PC-9 (cell line): Measurements from ENCODE around the gene ABL2. TPM values are rescaled to one million over a fixed set of nuclear protein-coding genes. Genes with fewer than 3 reads are reported as not detected.
A peak's percentile ranks its signal among the peaks of the same experiment; 100 is the strongest.

ENCODE experiments used
- BruUV-seq: library from RNA; stranded (reverse); fragments of 400-500 nt; replicated peaks from 2 replicates; lab custom pipeline; 2021; lab: Mats Ljungman, UMichigan
- CTCF ChIA-PET: fragments of 300-600 bp; sonication (Branson Sonifier 250); formaldehyde crosslinking; loops from one replicate; lab custom pipeline; 2022; ENCODE audit warnings: antibody characterized with exemption; lab: Charles Lee
- POLR2A ChIA-PET: fragments of 300-600 bp; sonication (Branson Sonifier 250); formaldehyde crosslinking; loops from one replicate; lab custom pipeline; 2022; ENCODE audit warnings: antibody characterized with exemption; ENCODE audit not compliant: unreplicated experiment; lab: Charles Lee
- DNase-seq, 2 experiments: peaks; one replicate each; pipeline versions ENCODE4 v3.0.0 to v3.0.0-alpha.2; 2015 to 2022; ENCODE audit warnings: mixed read lengths in 1 of 2
- H2AFZ ChIP-seq: fragments of 200-600 bp; sonication (generic); 2 replicates; pipeline ENCODE4 v1.8.1; 2017; ENCODE audit warnings: antibody characterized with exemption
- H3F3A ChIP-seq: fragments of 200-600 bp; sonication (generic); 2 replicates; pipeline ENCODE4 v1.8.1; 2017; ENCODE audit warnings: antibody characterized with exemption, mild to moderate bottlenecking, low read depth; ENCODE audit not compliant: insufficient read depth
- H3K27ac ChIP-seq: fragments of 200-600 bp; sonication (generic); 2 replicates; pipeline ENCODE4 v1.6.1; 2016; ENCODE audit warnings: mixed run types
- H3K27me3 ChIP-seq: fragments of 200-600 bp; sonication (generic); 2 replicates; pipeline ENCODE4 v1.6.1; 2016; ENCODE audit warnings: low read depth, mixed run types; ENCODE audit not compliant: insufficient read depth
- H3K36me3 ChIP-seq: fragments of 200-600 bp; sonication (generic); 2 replicates; pipeline ENCODE4 v1.6.1; 2016; ENCODE audit warnings: low read depth, mixed run types
- H3K4me1 ChIP-seq: fragments of 200-600 bp; sonication (generic); replicated peaks from 2 replicates; pipeline ENCODE4 v1.6.1; 2016; ENCODE audit warnings: mixed run types; ENCODE audit not compliant: insufficient read depth
- H3K4me2 ChIP-seq: fragments of 200-600 bp; sonication (generic); 2 replicates; pipeline ENCODE4 v1.6.1; 2017; ENCODE audit warnings: mixed run types
- H3K4me3 ChIP-seq: fragments of 200-600 bp; sonication (generic); 2 replicates; pipeline ENCODE4 v1.6.1; 2016; ENCODE audit warnings: mixed run types
- H3K79me2 ChIP-seq: fragments of 200-600 bp; sonication (generic); 2 replicates; pipeline ENCODE4 v1.6.1; 2017; ENCODE audit warnings: low read depth, mixed run types
- H3K9me2 ChIP-seq: fragments of 200-600 bp; sonication (generic); 2 replicates; pipeline ENCODE4 v1.8.1; 2017; ENCODE audit warnings: mild to moderate bottlenecking; ENCODE audit not compliant: insufficient read depth
- H3K9me3 ChIP-seq: fragments of 200-600 bp; sonication (generic); 2 replicates; pipeline ENCODE4 v1.8.1; 2016; ENCODE audit warnings: low read depth; ENCODE audit not compliant: insufficient read depth
- H4K20me1 ChIP-seq: fragments of 200-600 bp; sonication (generic); 2 replicates; pipeline ENCODE4 v1.8.1; 2017; ENCODE audit not compliant: insufficient read depth
- CTCF ChIP-seq: fragments of 200-600 bp; sonication (generic); conservative IDR thresholded peaks from 2 replicates; pipeline ENCODE4 v1.6.1; 2017; ENCODE audit warnings: mixed run types, antibody characterized with exemption, mild to moderate bottlenecking, moderate library complexity
- EZH2 ChIP-seq: fragments of 200-600 bp; sonication (generic); IDR thresholded peaks from 2 replicates; pipeline ENCODE4 v1.8.0; 2017; ENCODE audit warnings: antibody characterized with exemption, low read depth
- intact Hi-C: fragments of 100-400 bp; cut with micrococcal nuclease; formaldehyde crosslinking; loops from one replicate; pipeline ENCODE4 v1.10.0; 2022; ENCODE audit not compliant: unreplicated experiment
- total RNA-seq: library from RNA; stranded (reverse); gene quantifications from 2 replicates; pipeline ENCODE4 v1.2.3, GENCODE V29; 2021

Gene ABL2
- total RNA-seq, 1 experiment from 2014 or later, result 27.4 TPM

GRCh38 chr1:179156708-179157107, 72.8 kb downstream of the ABL2 start:
- Histone ChIP-seq H3K9me3 (no peaks in the 10 kb centered on the region), H3K4me2 (peak overlapping the region; percentile 50), H3K4me3 (no peak overlapping the region), H3K27me3 (no peaks in the 10 kb centered on the region), H3K79me2 (peaks cover 70% of the 10 kb centered on the region), H3K27ac (no peak overlapping the region; the same call in 1 of the 2 replicates), H2AFZ (no peak overlapping the region), H3K9me2 (no peaks in the 10 kb centered on the region), H3F3A (peaks cover 9% of the 10 kb centered on the region; the same call in 1 of the 2 replicates), H3K36me3 (no peaks in the 10 kb centered on the region), H3K4me1 (peaks cover 13% of the 10 kb centered on the region), H4K20me1 (no peaks in the 10 kb centered on the region)
- ChIA-PET CTCF (no interaction called here), POLR2A (no interaction called here)
- no TSS peak for BruUV-seq
- no peak for DNase-seq
- intact Hi-C loops, result no loop called here
- TF ChIP-seq EZH2 (no peak), CTCF (no peak)

GRCh38 chr1:179156026-179156425, 73.5 kb downstream of the ABL2 start:
- Histone ChIP-seq H3F3A (peaks cover 9% of the 10 kb centered on the region; the same call in 1 of the 2 replicates), H3K4me3 (no peak overlapping the region), H2AFZ (no peak overlapping the region), H3K4me1 (peaks cover 13% of the 10 kb centered on the region), H4K20me1 (no peaks in the 10 kb centered on the region), H3K27ac (no peak overlapping the region; the same call in 1 of the 2 replicates), H3K4me2 (peak overlapping the region; percentile 50), H3K27me3 (no peaks in the 10 kb centered on the region), H3K36me3 (no peaks in the 10 kb centered on the region), H3K79me2 (peaks cover 63% of the 10 kb centered on the region), H3K9me2 (no peaks in the 10 kb centered on the region), H3K9me3 (no peaks in the 10 kb centered on the region)
- BruUV-seq, result no TSS peak
- TF ChIP-seq EZH2 (no peak), CTCF (no peak)
- intact Hi-C loops, result no loop called here
- POLR2A ChIA-PET, result interaction anchor here (0.6 kb wide), 1 partner anchor 623 kb away, joined by 3 read pairs; no protein-coding TSS in a partner anchor
- peak in 1 of 2 experiments; percentile 69 for DNase-seq
- CTCF ChIA-PET, result no interaction called here

GRCh38 chr1:179155615-179156014, 73.9 kb downstream of the ABL2 start:
- DNase-seq, result no peak
- ChIA-PET CTCF (no interaction called here), POLR2A (interaction anchor here (0.6 kb wide), 1 partner anchor 622 kb away, joined by 3 read pairs; no protein-coding TSS in a partner anchor)
- no peaks in the 10 kb centered on the region for H3K9me2 ChIP-seq
- intact Hi-C loops, result no loop called here
- H3K27me3 ChIP-seq, result no peaks in the 10 kb centered on the region
- H3K36me3 ChIP-seq, result no peaks in the 10 kb centered on the region
- no peak for TF ChIP-seq CTCF
- TF ChIP-seq EZH2, result no peak
- peak overlapping the region; percentile 50; the same call in 1 of the 2 replicates for H3K4me2 ChIP-seq
- no peak overlapping the region for H2AFZ ChIP-seq
- peaks cover 59% of the 10 kb centered on the region for H3K79me2 ChIP-seq
- no peak overlapping the region for H3K4me3 ChIP-seq
- peaks cover 9% of the 10 kb centered on the region; the same call in 1 of the 2 replicates for H3F3A ChIP-seq
- no TSS peak for BruUV-seq
- peaks cover 13% of the 10 kb centered on the region for H3K4me1 ChIP-seq
- no peaks in the 10 kb centered on the region for H3K9me3 ChIP-seq
- H4K20me1 ChIP-seq, result no peaks in the 10 kb centered on the region
- no peak overlapping the region; the same call in 1 of the 2 replicates for H3K27ac ChIP-seq
